DMS53 treated with DMSO at 0.1 percent for 48 hours (cell line): ENCODE measurements around the gene SPTBN1.

Experiments
- DNase-seq: peaks from one replicate; lab custom pipeline; 2025; ENCODE audit not compliant: unreplicated experiment; lab: John Stamatoyannopoulos, UW

SPTBN1 gene

GRCh38 chr2:54667726-54668650 lies 211.9 kb downstream of the SPTBN1 start:
- DNase-seq, result no peak

GRCh38 chr2:54668711-54669110 lies 212.6 kb downstream of the SPTBN1 start:
- DNase-seq, result no peak

- DNase-seq, result no peak
Measured at GRCh38 chr2:54669677-54670484, 213.8 kb downstream of the SPTBN1 start.

- DNase-seq, result no peak
Measured at GRCh38 chr2:54670485-54671009, 214.4 kb downstream of the SPTBN1 start.

- DNase-seq, result no peak
Measured at GRCh38 chr2:54671010-54671409, 214.9 kb downstream of the SPTBN1 start.

GRCh38 chr2:54671875-54672589 lies 215.9 kb downstream of the SPTBN1 start:
- no peak for DNase-seq

GRCh38 chr2:54672590-54673456 lies 216.7 kb downstream of the SPTBN1 start:
- DNase-seq, result no peak

- DNase-seq, result no peak
Measured at GRCh38 chr2:54673501-54673998, 217.4 kb downstream of the SPTBN1 start.

GRCh38 chr2:54675281-54675680 lies 219.2 kb downstream of the SPTBN1 start:
- no peak for DNase-seq

- DNase-seq, result no peak
Measured at GRCh38 chr2:54675738-54676137, 219.6 kb downstream of the SPTBN1 start.

- no peak for DNase-seq
Measured at GRCh38 chr2:54676656-54677055, 220.5 kb downstream of the SPTBN1 start.

- no peak for DNase-seq
Measured at GRCh38 chr2:54677476-54678265, 221.5 kb downstream of the SPTBN1 start.

GRCh38 chr2:54678719-54679118 lies 222.6 kb downstream of the SPTBN1 start:
- no peak for DNase-seq

GRCh38 chr2:54680397-54681041 lies 224.4 kb downstream of the SPTBN1 start:
- no peak for DNase-seq

GRCh38 chr2:54681416-54681815 lies 225.3 kb downstream of the SPTBN1 start:
- no peak for DNase-seq

- no peak for DNase-seq
Measured at GRCh38 chr2:54683596-54683995, 227.5 kb downstream of the SPTBN1 start.

GRCh38 chr2:54685263-54685775 lies 229.2 kb downstream of the SPTBN1 start:
- DNase-seq, result no peak

GRCh38 chr2:54687595-54688152 lies 231.5 kb downstream of the SPTBN1 start:
- DNase-seq, result no peak
